RPMI8226 (cell line): ENCODE measurements around the gene USE1.
A peak's percentile ranks its signal among the peaks of the same experiment; 100 is the strongest.
"Not testable (repeated sequence)": the region's sequence is repeated elsewhere in the genome, so short reads cannot be mapped to it uniquely, and the experiment has no call there.

Experiments used
- DNase-seq: peaks from one replicate; pipeline ENCODE4 v3.0.0-alpha.2; 2015

The USE1 gene, protein sequence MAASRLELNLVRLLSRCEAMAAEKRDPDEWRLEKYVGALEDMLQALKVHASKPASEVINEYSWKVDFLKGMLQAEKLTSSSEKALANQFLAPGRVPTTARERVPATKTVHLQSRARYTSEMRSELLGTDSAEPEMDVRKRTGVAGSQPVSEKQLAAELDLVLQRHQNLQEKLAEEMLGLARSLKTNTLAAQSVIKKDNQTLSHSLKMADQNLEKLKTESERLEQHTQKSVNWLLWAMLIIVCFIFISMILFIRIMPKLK

DNA sequence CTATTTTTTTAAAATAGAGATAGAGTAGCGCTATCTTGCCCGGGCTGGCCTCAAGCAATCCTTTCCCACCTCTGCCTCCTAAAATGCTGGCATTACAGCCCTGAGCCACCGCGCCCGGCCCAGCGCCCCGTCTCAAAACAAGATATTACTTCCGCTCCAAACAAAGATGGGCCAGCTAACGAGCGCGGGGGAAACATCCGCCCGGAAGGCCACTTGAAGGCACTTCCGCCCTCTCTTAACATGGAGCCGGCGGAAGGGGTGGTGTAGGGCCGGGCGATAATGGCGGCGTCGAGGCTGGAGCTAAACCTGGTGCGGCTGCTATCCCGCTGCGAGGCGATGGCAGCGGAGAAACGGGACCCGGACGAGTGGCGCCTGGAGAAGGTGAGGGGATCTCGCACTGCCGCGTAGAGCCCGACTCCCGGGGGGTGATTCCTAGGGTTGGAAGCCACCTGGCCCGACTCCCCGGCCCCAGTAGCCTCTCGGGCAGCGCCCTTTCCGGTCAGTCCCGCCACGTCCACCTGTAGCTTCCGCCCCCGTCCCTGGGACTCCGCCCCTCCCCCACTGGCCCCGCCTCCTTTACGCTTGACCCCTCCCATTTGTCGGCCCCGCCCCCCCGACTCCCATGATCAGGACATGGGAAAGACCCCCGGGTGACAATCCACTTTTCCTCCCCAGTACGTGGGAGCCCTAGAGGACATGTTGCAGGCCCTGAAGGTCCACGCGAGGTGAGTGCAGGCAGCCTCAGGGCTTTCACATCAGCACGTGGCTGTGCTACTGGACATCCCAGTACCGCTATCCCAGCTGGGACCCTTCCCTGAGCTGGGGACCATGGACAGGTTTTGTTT, at the start of gene USE1:
USE1 (plus strand) TSS at position 231 of the 845 bp plus-strand sequence; CDS start at position 280, 49 bp downstream.
- DNase-seq = peak; percentile 95

DNA sequence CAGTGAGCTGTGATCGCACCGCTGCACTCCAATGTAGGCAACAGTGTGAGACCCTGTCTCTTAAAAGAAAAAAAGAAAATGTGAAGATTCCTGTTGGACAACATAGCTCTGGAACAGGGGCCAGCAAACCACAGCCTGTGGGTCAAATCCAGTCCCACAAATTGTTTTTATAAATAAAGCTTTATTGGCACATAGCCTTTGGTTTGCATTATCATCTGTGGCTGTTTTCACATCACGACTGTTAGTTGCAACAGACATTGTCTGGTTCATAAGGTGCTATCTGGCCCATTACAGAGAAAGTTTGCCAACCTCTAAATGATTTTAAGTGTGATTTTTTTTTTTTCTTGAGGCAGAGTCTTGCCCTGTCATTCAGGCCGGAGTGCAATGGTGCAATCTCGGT, 49.4 kb upstream of the USE1 start:
- DNase-seq = no peak

DNA sequence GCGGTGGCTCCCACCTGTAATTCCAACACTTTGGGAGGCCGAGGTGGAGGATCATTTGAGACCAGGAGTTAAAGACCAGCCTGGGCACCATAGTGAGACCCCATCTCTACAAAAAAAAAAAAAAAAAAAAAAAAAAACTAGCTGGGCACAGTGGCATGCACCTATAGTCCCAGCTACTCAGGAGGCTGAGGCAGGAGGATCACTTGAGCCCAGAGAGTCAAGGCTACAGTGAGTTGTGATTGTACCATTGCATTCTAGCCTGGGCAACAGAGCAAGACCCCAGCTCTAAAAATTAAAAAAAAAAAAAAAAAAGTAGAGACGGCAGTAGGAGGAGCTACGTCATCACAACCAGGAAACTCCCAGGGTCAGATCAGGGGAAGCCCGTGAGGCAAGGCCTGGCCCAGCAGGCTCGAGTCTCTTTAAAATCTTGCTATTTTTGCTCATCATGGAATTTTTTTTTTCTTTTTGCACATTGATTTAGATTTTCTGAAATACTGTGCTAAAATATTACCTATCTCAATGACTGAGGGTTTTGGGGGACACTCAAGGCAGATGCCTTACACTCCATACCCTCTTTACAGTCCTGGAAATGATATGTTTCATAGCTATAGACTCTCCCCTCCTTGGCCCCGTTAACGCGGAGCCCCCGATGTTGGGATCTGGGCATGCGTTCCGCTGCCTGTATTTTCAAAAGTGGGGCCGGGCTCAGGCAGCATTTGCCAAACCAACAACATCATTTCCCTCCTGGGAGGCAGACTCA, 44.4 kb upstream of the USE1 start:
- no peak for DNase-seq

DNA sequence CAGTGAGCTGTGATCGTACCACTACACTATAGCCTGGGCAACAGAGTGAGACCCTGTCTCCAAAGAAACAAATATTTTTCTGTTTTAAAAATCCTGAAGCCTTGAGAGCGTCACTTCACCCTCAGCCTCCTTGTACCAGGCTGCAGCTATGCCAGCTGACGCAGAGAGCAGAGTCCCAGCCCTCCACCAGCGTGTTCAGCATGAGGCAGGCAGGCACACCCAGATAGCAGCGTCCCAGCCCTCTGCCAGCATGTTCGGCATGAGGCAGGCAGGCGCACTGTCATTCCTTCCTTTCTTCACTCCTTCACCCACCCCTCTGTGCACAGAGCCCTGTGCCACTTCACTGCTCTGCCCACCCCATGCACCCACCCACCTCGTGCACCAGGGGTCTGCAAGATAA, 43.3 kb upstream of the USE1 start:
- DNase-seq = no peak

DNA sequence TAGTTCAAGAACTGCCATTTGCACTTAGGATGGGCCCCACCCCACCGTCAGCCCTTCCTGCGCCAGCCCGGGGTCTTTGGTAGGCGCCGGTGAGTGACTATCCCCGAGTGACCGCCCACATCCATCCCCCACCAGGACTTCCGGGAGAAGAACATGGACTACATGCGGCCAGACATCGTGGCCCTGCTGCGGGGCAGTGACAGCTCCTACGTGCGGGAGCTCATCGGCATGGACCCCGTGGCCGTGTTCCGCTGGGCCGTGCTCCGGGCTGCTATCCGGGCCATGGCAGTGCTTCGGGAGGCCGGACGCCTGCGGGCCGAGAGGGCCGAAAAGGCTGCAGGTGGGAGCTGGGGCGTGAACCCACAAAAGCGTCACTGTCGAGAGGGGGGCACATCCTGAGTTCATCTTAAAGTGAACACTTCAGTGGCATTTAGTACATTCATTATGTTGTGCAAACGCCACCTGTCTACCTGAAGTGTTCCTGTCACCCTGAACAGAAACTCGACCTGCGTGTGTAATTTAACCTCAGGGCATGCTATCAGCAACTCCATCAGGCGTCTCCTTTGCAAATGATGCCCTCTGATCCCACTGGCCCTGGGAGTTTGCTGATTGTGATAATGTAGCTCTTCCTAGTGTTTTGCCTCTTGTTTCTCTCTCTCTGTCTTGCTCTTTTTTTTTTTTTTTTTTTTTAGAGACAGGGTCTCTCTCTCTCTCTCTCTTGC, 42.4 kb upstream of the USE1 start:
- DNase-seq = no peak

DNA sequence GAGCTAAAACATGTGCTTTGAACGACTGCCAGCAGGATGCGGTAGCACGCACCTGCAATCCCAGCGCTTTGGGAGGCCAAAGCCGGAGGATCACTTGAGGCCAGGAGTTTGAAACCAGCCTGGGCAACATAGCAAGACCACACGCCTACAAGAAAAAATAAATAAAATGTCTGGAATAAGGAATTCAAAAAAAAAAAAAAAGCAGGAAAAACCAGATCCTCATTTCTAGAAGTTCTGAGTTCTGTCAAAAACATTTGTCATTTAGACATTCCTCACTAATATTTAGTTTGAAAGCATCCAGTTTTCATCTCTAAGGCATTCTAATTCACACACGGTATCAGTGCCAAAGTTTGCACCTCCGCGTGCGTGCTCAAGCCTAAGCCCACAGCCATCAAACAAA, 36.9 kb upstream of the USE1 start:
- no peak for DNase-seq

DNA sequence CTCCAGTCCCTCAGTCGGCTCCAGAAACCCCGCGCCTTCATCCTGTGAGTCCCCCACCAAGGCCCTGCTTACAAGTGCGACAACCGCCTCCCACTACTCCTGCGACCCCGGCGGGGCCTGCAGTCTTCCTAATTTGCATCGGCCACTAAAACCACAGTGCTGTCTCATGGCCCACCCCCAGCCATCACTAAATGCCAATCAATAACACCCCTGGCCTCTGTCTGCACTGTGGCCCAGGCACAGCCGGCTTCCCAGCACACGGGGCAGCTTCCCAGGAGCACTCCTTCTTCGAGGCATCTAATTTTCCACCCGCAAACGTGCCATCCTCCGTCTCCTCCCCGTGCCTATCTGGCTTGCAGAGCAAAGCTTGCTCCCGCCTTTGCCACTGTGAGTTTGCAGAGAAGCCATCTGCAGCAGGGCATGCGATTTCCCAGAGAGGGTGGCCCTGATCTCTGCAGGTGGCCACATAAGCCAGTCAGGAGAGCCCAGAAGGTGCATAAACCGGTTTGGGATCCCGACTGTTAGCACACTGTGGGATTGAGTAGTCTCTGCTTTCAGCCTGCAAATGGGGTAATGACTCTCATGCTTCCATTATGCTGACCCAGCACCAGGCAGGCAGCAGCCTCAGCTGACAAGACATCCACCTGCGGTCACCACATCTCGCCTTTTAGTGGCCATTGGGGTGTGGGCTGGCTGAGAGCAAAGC, 34.0 kb upstream of the USE1 start:
- no peak for DNase-seq

DNA sequence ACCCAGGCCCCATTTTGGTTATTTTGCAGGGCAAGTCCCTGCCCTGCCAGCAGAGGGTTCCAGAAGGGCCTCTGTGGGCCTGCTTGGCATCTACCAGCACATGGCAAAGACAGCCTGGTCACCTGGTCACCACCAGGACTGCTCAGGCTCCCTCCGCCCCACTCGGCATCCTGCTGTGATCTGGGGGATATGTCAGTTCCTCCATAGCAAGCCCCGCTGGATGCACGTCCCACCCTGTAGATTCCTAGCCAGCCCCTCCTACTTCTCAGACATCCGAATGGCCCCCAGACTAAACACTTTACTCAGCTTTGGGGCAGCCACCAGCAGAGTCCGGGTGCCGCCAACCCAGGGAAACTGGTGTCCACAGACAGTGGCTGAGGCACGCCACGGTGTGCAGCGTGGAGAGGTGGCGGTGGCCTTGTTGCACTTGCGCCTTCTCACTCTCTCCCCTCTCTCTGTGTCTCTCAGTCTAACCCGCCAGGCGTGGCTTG, 31.8 kb upstream of the USE1 start:
- no peak for DNase-seq

DNA sequence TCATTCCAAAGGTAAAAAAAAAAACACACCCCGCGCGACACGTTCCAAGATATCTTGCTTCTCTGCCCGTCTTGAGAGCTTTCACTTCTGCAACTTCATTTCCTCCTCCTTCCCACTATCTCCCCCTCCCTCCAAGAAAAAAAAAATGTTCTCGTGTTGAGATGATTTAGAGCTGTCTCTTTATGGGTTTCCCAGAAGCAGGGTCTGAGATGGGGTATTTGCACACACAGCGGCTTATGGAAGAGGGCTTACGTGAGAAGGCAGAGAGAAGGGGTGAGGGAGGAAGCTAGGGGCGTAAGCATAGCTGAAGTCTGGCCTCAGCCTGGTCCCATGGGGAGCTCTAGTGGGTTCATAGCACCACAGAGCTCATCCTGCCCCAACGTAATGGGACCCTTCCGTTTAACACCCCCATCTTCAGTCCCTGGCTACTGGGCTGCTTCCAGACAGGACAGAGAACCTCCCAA, 31.3 kb upstream of the USE1 start:
- no peak for DNase-seq

DNA sequence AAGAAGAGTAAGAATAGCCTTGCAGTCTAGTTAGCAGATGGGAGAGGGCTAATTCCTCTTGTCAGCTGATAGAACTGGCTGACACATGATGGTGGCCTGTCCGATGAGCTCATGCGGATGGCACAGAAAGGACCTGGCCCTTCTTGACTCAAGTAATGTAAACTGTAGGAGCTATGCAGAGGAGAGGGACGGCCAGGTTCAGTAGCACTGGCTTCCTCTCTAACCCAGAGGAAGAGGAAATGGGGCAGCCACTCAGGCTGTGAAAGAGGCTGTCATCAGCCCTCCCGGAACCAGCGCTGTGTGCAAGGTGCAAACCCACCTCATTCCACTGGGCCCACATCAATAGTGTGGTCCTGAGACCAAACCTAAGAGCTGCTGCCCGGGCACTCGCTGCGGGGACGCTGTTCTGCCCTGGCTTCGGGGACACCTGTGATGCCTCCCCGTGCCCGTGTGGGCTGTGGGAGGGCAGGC, 30.8 kb upstream of the USE1 start:
- no peak for DNase-seq

DNA sequence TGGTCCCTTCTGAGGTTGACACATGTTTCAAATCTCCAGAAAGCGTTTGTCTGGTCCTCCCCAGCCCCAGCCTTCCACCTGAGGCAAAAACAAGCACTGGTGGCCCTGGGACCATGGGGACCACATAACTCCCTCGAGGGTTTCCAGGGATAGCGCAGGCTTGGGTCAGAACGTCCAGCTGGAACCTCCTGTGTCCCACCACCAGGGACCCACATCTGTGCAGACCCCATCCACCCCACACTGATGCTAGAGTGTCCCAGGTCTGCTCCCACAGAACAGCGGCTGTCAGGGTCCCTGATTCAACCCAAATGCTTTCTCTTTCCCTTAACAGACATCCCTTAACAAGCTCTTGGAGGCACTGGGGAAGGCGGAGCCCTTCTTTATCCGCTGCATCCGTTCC, 29.6 kb upstream of the USE1 start:
- DNase-seq = no peak

DNA sequence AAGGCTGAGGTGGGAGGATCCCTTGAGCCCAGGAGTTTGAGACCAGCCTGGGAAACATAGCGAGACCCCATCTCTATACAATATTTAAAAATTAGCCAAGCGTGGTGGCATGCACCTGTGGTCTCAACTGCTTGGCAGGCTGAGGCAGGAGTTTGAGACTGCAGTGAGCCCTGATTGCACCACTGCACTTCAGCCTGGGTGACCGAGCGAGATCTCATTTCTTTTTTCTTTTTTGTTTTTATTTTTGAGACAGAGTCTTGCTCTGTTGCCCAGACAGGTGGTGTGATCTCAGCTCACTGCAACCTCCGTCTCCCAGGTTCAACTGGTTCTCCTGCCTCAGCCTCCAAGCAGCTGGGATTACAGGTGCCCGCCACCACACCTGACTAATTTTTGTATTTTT, 23.4 kb upstream of the USE1 start:
- not testable (repeated sequence) for DNase-seq

DNA sequence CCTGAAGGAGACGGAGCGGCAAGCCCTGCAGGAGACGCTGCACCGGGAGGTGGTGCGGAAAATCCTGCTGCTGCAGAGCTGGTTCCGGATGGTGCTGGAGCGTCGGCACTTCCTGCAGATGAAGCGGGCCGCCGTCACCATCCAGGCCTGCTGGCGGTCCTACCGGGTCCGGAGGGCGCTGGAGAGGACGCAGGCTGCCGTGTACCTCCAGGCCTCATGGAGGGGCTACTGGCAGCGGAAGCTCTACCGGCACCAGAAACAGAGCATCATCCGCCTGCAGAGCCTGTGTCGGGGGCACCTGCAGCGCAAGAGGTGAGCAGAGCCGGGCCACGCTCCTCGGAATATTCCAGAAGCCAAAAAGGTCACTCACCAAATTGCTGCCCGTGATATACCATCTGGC, 22.4 kb upstream of the USE1 start:
- no peak for DNase-seq

DNA sequence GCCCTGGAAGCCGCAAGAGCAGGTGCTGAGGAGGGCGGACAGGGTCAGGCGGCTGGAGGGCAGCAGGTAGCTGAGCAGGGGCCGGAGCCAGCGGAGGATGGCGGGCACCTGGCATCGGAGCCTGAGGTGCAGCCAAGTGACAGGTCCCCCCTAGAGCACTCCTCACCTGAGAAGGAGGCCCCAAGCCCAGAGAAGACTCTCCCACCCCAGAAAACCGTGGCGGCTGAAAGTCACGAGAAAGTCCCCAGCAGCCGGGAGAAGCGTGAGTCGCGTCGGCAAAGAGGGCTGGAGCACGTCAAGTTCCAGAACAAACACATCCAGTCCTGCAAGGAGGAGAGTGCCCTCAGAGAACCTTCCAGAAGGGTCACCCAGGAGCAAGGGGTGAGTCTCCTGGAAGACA, 20.5 kb upstream of the USE1 start:
- no peak for DNase-seq

DNA sequence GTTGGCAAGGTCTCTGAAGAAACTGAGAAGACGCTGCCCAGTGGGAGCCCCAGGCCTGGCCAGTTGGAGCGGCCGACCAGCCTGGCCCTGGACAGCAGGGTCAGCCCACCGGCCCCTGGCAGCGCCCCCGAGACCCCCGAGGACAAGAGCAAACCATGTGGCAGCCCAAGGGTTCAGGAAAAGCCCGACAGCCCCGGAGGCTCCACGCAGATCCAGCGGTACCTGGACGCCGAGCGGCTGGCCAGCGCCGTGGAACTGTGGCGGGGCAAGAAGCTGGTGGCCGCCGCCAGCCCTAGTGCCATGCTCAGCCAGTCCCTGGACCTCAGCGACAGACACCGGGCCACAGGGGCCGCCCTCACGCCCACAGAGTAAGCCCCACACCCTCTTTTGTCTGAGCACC, 20.1 kb upstream of the USE1 start:
- no peak for DNase-seq

DNA sequence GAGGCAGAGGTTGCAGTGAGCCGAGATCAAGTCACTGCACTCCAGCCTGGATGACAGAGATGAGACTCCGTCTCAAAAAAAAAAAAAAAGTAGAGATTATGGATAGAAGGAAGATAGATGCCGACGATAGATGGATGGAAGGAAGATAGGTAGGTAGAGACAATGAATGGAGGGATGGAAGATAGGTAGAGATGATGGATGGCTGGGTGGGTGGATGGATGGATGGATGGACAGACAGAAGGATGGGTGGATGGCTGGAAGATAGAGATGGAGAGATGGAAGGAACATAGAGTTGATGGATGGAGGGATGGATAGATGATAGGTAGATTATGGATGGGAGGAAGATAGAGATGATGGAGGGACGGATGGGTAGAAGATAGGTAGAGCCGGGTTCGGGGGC, 18.5 kb upstream of the USE1 start:
- no peak for DNase-seq

DNA sequence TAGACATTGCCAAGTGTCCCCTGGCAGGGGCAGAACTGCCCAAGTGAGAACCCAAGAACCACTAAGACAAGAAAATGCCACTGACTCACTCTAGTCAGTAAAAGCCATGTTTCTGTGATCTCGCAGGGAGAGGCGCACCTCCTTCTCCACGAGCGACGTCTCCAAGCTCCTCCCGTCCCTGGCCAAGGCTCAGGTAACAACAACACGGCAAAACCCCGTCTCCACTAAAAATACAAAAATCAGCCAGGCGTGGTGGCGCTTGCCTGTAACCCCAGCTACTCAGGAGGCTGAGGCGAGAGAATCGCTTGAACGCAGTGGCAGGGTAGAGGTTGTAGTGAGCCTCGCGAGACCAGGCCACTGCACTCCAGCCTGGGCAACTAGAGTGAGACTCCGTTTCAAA, 17.5 kb upstream of the USE1 start:
- no peak for DNase-seq

DNA sequence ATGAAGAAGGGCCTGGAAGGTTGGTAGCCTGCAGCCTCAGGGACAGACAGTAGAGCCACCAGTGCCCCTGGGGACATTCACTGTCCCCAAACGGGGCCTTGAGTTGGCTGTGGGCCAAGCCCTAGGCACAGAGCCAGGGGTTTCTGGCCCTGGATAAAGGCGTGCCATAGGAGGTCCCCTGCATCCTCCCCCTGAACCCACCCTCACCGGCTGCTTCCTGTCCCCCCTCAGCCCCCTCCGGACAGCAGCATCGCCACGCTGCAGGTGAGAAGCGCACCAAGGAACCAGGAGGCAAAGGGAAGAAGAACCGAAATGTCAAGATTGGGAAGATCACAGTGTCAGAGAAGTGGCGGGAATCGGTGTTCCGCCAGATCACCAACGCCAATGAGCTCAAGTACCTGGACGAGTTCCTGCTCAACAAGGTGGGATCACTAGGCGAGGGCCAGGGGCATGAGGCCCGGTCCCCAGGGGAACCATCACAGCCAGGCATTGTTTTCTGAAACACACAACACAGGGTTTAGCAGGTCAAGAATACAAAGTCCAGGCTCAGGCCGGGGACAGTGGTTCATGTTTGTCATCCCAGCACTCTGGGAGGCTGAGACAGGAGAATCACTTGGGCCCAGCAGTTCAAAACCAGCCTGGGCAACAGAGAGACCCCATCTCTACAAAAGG, 14.6 kb upstream of the USE1 start:
- DNase-seq = no peak

DNA sequence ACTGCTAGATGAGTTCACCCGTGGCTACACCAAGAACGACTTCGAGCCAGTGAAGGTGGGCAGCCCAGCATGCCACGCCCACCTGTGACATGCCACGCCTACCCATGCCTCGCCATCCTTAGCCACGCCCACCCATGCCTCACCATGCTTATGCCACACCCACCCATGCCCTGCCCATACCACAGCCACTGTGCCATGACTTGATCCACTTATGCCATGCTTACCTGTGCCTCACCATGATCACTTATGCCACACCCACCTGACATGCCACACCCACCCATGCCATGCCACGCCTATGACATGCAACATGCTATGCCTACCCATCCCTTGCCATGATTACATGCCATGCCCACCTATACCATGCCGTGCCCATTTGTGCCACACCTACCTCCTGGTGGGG, 12.9 kb upstream of the USE1 start:
- DNase-seq = no peak

DNA sequence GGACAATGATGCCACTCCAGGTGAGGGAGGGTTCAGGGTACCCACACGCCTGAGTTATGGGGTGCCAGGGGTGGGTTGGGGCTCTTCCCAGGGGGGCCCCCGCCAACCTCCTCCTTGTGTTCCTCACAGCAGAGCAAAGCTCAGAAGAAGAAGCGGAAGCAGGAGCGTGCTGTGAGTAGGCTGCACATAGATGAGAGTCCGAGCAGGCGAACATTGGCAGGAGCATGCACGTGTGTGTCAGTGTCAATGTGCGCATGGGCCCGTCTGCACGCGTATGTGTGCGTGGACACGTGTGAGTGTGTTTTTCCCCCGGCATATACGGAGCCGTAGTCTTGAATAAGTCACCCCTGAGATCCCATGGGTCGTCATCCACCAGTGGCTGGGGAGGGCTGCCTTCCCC, 12.4 kb upstream of the USE1 start:
- DNase-seq = no peak
